GM23338 (cell line): ENCODE data around the gene LGALS14. TPM values are rescaled to one million over a fixed set of nuclear protein-coding genes. Genes with fewer than 3 reads are reported as not detected.

Source experiments
- ATAC-seq: fragments of 200-7000 bp; cut with Tn5 transposase; 3 replicates; pipeline ENCODE4 v1.9.1; 2020
- DNase-seq: peaks from one replicate; pipeline ENCODE4 v3.0.0-alpha.2; 2015; ENCODE audit warnings: low spot score
- H2AFZ ChIP-seq: fragments of 200-600 bp; sonication (generic); 2 replicates; pipeline ENCODE4 v1.8.0; 2016; ENCODE audit warnings: antibody characterized with exemption, mild to moderate bottlenecking, moderate library complexity
- H3F3A ChIP-seq: fragments of 200-600 bp; sonication (generic); replicated peaks from 2 replicates; pipeline ENCODE4 v1.8.0; 2017; ENCODE audit warnings: antibody characterized with exemption, mixed run types, low read depth
- H3K27ac ChIP-seq: fragments of 200-600 bp; sonication (generic); 2 replicates; pipeline ENCODE4 v1.6.1; 2016; ENCODE audit warnings: low read depth
- H3K27me3 ChIP-seq: fragments of 200-600 bp; sonication (generic); 2 replicates; pipeline ENCODE4 v1.8.0; 2016; ENCODE audit warnings: mild to moderate bottlenecking, mixed run types, moderate library complexity; ENCODE audit not compliant: insufficient read depth
- H3K36me3 ChIP-seq: fragments of 200-600 bp; sonication (generic); 2 replicates; pipeline ENCODE4 v1.8.0; 2016; ENCODE audit warnings: mild to moderate bottlenecking; ENCODE audit not compliant: insufficient read depth
- H3K4me1 ChIP-seq: fragments of 200-600 bp; sonication (generic); 2 replicates; pipeline ENCODE4 v1.8.0; 2016; ENCODE audit warnings: mild to moderate bottlenecking, moderate library complexity; ENCODE audit not compliant: insufficient read depth
- H3K4me2 ChIP-seq: fragments of 200-600 bp; sonication (generic); 2 replicates; pipeline ENCODE4 v1.7.1; 2017; ENCODE audit warnings: mixed run types
- H3K4me3 ChIP-seq: fragments of 200-600 bp; sonication (generic); 2 replicates; pipeline ENCODE4 v1.6.1; 2016; ENCODE audit warnings: mixed run types
- H3K79me2 ChIP-seq: fragments of 200-600 bp; sonication (generic); replicated peaks from 2 replicates; pipeline ENCODE4 v1.8.0; 2017; ENCODE audit warnings: mild to moderate bottlenecking; ENCODE audit not compliant: insufficient read depth
- H3K9me2 ChIP-seq: fragments of 200-600 bp; sonication (generic); 2 replicates; pipeline ENCODE4 v1.8.0; 2017; ENCODE audit not compliant: insufficient read depth
- H4K20me1 ChIP-seq: fragments of 200-600 bp; sonication (generic); replicated peaks from 2 replicates; pipeline ENCODE4 v1.8.0; 2017; ENCODE audit warnings: mild to moderate bottlenecking; ENCODE audit not compliant: insufficient read depth
- H3K27ac Mint-ChIP-seq: 2 replicates; pipeline ENCODE4 v1.8.0; 2020; ENCODE audit warnings: inconsistent platforms, mild to moderate bottlenecking, moderate library complexity, mixed read lengths
- H3K27me3 Mint-ChIP-seq: 3 replicates; pipeline ENCODE4 v1.8.0; 2022; ENCODE audit warnings: low read depth, mild to moderate bottlenecking, moderate library complexity, mixed read lengths, inconsistent platforms; ENCODE audit not compliant: insufficient read depth, poor library complexity
- H3K36me3 Mint-ChIP-seq: 3 replicates; pipeline ENCODE4 v1.8.0; 2021; ENCODE audit warnings: low read depth, mild to moderate bottlenecking, inconsistent platforms, moderate library complexity, mixed read lengths
- H3K4me1 Mint-ChIP-seq: 3 replicates; pipeline ENCODE4 v1.8.0; 2020; ENCODE audit warnings: mild to moderate bottlenecking, inconsistent platforms, mixed read lengths
- H3K4me3 Mint-ChIP-seq: 3 replicates; pipeline ENCODE4 v1.8.0; 2021; ENCODE audit warnings: moderate library complexity, mild to moderate bottlenecking, inconsistent platforms, mixed read lengths
- H3K9me3 Mint-ChIP-seq: 3 replicates; pipeline ENCODE4 v1.8.0; 2020; ENCODE audit warnings: moderate library complexity, mild to moderate bottlenecking, inconsistent platforms, mixed read lengths
- CREB1 ChIP-seq: fragments of 250-450 bp; sonication (Bioruptor Pico); IDR thresholded peaks from 2 replicates; pipeline ENCODE4 v1.5.0; 2020; ENCODE audit warnings: low read depth, mild to moderate bottlenecking, moderate library complexity
- EZH2 ChIP-seq: fragments of 200-600 bp; sonication (generic); IDR thresholded peaks from one replicate; pipeline ENCODE4 v1.8.0; 2017; ENCODE audit warnings: antibody characterized with exemption, mild to moderate bottlenecking, low read depth; ENCODE audit not compliant: unreplicated experiment
- EZH2phosphoT487 ChIP-seq: fragments of 200-600 bp; sonication (generic); IDR thresholded peaks from one replicate; pipeline ENCODE4 v1.8.1; 2018; ENCODE audit warnings: antibody characterized with exemption; ENCODE audit not compliant: unreplicated experiment
- JUNB ChIP-seq: IDR thresholded peaks from one replicate; pipeline ENCODE4 v1.6.1; 2016; ENCODE audit warnings: antibody characterized with exemption; ENCODE audit not compliant: unreplicated experiment
- NANOG ChIP-seq: IDR thresholded peaks from 2 replicates; pipeline ENCODE4 v1.6.1; 2016; ENCODE audit warnings: antibody characterized with exemption, borderline replicate concordance
- POLR2AphosphoS5 ChIP-seq: IDR thresholded peaks from 2 replicates; pipeline ENCODE4 v1.6.1; 2016; ENCODE audit warnings: antibody characterized with exemption, low read depth
- STAT1 ChIP-seq: IDR thresholded peaks from one replicate; pipeline ENCODE4 v1.6.1; 2016; ENCODE audit warnings: antibody characterized with exemption; ENCODE audit not compliant: unreplicated experiment
- ZNF114 ChIP-seq: fragments of 250-450 bp; sonication (Bioruptor Pico); IDR thresholded peaks from 2 replicates; pipeline ENCODE4 v1.5.0; 2020; ENCODE audit warnings: mild to moderate bottlenecking, moderate library complexity
- ZNF331 ChIP-seq: fragments of 250-450 bp; sonication (Bioruptor Pico); IDR thresholded peaks from 2 replicates; pipeline ENCODE4 v1.5.0; 2020; ENCODE audit warnings: low read depth, mild to moderate bottlenecking, moderate library complexity
- polyA plus RNA-seq: library from polyadenylated mRNA; unstranded; fragments of >200 nt; fragmentation: Nextera tagmentation; extraction: Ambion mirVana; gene quantifications from 2 replicates; pipeline ENCODE4 v1.2.1, GENCODE V29; 2016
- total RNA-seq: library from RNA; depleted of rRNA; stranded (reverse); fragments of >200 nt; shearing (Covaris generic); gene quantifications from 2 replicates; pipeline ENCODE4 v1.2.3, GENCODE V29; 2014
- TF ChIP-seq, protein P1 (sequence below): IDR thresholded peaks from one replicate; pipeline ENCODE4 v1.6.1; 2018; ENCODE audit warnings: antibody characterized with exemption; ENCODE audit not compliant: unreplicated experiment
- TF ChIP-seq, protein P2 (sequence below): fragments of 250-450 bp; sonication (Bioruptor Pico); IDR thresholded peaks from 2 replicates; pipeline ENCODE4 v1.5.0; 2020; ENCODE audit warnings: mild to moderate bottlenecking, moderate library complexity
- TF ChIP-seq, protein P3 (sequence below), 2 experiments: fragments of 200-600 bp in 1 of 2; sonication (generic) in 1 of 2; conservative IDR thresholded peaks; 2 replicates each; pipeline versions ENCODE4 v1.5.1 to v1.6.1; 2016 to 2017; ENCODE audit warnings: antibody characterized with exemption in 2 of 2, low read depth in 2 of 2, mild to moderate bottlenecking in 2 of 2, moderate library complexity in 1 of 2

LGALS14 gene
- total and polyA plus RNA-seq, 2 experiments from 2014 or later: not detected

DNA sequence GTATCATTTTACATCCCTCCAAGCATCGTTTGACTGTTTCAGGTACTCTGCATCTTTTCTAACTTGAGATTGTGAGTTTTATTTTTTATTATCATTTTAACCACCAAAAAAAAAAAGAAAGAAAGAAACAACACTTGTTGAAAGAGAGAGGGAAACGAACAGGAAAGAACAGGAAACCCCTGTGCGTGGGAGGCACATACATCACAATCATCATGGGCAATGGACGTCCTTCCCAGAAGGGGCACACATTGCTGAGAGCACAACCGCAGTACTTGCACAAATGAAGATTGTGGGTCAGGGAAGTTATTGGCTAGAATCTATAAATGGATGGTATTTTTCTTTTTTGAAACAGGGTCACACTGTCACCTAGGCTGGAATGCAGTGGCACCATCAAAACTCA lies 31.8 kb downstream of the LGALS14 start (continued):
- TF ChIP-seq, protein P1, sequence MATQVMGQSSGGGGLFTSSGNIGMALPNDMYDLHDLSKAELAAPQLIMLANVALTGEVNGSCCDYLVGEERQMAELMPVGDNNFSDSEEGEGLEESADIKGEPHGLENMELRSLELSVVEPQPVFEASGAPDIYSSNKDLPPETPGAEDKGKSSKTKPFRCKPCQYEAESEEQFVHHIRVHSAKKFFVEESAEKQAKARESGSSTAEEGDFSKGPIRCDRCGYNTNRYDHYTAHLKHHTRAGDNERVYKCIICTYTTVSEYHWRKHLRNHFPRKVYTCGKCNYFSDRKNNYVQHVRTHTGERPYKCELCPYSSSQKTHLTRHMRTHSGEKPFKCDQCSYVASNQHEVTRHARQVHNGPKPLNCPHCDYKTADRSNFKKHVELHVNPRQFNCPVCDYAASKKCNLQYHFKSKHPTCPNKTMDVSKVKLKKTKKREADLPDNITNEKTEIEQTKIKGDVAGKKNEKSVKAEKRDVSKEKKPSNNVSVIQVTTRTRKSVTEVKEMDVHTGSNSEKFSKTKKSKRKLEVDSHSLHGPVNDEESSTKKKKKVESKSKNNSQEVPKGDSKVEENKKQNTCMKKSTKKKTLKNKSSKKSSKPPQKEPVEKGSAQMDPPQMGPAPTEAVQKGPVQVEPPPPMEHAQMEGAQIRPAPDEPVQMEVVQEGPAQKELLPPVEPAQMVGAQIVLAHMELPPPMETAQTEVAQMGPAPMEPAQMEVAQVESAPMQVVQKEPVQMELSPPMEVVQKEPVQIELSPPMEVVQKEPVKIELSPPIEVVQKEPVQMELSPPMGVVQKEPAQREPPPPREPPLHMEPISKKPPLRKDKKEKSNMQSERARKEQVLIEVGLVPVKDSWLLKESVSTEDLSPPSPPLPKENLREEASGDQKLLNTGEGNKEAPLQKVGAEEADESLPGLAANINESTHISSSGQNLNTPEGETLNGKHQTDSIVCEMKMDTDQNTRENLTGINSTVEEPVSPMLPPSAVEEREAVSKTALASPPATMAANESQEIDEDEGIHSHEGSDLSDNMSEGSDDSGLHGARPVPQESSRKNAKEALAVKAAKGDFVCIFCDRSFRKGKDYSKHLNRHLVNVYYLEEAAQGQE: no peak
- TF ChIP-seq POLR2AphosphoS5 (no peak), ZNF114 (no peak), STAT1 (no peak), JUNB (no peak), EZH2 (no peak), NANOG (no peak)

DNA sequence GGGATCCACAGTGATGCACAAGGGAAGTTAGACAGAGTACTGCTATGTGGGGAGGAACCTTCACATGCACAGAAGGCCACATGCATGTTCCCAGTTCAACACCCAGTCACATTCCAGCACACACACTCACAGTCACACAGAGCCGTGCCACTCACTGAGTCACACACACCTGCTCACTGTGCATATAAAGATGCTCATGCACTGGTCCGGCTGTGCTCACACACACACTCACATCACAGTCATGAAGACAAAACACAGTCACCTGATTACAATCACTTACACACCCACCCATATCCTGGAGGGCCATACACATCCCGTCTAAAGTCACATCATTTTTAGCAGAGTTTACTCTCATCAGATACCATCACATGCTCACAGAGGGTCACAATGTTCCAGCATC lies 33.1 kb downstream of the LGALS14 start:
- Histone ChIP-seq H3K79me2 (no peaks in the 10 kb centered on the region), H3K4me3 (no peak overlapping the region), H2AFZ (no peak overlapping the region), H3K36me3 (no peaks in the 10 kb centered on the region), H3K4me1 (0 out of 2 replicates have a peak, but pooled peaks cover 12% of the 10 kb centered on the region), H3F3A (no peaks in the 10 kb centered on the region), H3K4me2 (no peak overlapping the region), H3K27me3 (no peaks in the 10 kb centered on the region), H3K27ac (no peak overlapping the region), H4K20me1 (no peaks in the 10 kb centered on the region), H3K9me2 (no peaks in the 10 kb centered on the region)
- ATAC-seq (no peak), DNase-seq (no peak)
- Mint-ChIP-seq H3K27me3 (peaks cover 2% of the 10 kb centered on the region), H3K9me3 (no peaks in the 10 kb centered on the region), H3K27ac (no peak overlapping the region), H3K4me1 (no peaks in the 10 kb centered on the region), H3K4me3 (no peak overlapping the region), H3K36me3 (no peaks in the 10 kb centered on the region)
- no peak for TF ChIP-seq POLR2AphosphoS5
- TF ChIP-seq, protein P2, sequence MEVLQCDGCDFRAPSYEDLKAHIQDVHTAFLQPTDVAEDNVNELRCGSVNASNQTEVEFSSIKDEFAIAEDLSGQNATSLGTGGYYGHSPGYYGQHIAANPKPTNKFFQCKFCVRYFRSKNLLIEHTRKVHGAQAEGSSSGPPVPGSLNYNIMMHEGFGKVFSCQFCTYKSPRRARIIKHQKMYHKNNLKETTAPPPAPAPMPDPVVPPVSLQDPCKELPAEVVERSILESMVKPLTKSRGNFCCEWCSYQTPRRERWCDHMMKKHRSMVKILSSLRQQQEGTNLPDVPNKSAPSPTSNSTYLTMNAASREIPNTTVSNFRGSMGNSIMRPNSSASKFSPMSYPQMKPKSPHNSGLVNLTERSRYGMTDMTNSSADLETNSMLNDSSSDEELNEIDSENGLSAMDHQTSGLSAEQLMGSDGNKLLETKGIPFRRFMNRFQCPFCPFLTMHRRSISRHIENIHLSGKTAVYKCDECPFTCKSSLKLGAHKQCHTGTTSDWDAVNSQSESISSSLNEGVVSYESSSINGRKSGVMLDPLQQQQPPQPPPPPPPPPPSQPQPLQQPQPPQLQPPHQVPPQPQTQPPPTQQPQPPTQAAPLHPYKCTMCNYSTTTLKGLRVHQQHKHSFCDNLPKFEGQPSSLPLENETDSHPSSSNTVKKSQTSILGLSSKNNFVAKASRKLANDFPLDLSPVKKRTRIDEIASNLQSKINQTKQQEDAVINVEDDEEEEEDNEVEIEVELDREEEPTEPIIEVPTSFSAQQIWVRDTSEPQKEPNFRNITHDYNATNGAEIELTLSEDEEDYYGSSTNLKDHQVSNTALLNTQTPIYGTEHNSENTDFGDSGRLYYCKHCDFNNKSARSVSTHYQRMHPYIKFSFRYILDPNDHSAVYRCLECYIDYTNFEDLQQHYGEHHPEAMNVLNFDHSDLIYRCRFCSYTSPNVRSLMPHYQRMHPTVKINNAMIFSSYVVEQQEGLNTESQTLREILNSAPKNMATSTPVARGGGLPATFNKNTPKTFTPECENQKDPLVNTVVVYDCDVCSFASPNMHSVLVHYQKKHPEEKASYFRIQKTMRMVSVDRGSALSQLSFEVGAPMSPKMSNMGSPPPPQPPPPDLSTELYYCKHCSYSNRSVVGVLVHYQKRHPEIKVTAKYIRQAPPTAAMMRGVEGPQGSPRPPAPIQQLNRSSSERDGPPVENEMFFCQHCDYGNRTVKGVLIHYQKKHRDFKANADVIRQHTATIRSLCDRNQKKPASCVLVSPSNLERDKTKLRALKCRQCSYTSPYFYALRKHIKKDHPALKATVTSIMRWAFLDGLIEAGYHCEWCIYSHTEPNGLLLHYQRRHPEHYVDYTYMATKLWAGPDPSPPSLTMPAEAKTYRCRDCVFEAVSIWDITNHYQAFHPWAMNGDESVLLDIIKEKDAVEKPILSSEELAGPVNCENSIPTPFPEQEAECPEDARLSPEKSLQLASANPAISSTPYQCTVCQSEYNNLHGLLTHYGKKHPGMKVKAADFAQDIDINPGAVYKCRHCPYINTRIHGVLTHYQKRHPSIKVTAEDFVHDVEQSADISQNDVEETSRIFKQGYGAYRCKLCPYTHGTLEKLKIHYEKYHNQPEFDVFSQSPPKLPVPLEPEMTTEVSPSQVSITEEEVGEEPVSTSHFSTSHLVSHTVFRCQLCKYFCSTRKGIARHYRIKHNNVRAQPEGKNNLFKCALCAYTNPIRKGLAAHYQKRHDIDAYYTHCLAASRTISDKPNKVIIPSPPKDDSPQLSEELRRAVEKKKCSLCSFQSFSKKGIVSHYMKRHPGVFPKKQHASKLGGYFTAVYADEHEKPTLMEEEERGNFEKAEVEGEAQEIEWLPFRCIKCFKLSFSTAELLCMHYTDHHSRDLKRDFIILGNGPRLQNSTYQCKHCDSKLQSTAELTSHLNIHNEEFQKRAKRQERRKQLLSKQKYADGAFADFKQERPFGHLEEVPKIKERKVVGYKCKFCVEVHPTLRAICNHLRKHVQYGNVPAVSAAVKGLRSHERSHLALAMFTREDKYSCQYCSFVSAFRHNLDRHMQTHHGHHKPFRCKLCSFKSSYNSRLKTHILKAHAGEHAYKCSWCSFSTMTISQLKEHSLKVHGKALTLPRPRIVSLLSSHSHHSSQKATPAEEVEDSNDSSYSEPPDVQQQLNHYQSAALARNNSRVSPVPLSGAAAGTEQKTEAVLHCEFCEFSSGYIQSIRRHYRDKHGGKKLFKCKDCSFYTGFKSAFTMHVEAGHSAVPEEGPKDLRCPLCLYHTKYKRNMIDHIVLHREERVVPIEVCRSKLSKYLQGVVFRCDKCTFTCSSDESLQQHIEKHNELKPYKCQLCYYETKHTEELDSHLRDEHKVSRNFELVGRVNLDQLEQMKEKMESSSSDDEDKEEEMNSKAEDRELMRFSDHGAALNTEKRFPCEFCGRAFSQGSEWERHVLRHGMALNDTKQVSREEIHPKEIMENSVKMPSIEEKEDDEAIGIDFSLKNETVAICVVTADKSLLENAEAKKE: no peak
- TF ChIP-seq, protein P3, sequence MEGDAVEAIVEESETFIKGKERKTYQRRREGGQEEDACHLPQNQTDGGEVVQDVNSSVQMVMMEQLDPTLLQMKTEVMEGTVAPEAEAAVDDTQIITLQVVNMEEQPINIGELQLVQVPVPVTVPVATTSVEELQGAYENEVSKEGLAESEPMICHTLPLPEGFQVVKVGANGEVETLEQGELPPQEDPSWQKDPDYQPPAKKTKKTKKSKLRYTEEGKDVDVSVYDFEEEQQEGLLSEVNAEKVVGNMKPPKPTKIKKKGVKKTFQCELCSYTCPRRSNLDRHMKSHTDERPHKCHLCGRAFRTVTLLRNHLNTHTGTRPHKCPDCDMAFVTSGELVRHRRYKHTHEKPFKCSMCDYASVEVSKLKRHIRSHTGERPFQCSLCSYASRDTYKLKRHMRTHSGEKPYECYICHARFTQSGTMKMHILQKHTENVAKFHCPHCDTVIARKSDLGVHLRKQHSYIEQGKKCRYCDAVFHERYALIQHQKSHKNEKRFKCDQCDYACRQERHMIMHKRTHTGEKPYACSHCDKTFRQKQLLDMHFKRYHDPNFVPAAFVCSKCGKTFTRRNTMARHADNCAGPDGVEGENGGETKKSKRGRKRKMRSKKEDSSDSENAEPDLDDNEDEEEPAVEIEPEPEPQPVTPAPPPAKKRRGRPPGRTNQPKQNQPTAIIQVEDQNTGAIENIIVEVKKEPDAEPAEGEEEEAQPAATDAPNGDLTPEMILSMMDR (conservative IDR thresholded peaks at IDR 0.05; ENCODE audit: low read depth in 2 of 2): no peak
- no peak for TF ChIP-seq ZNF114
- TF ChIP-seq CREB1: no peak
- no peak for TF ChIP-seq ZNF331 (CRISPR knock-in tag)
- TF ChIP-seq EZH2phosphoT487: no peak
